HepG2 (cell line): ENCODE results near the gene SLC12A9. TPM values are rescaled to one million over a fixed set of nuclear protein-coding genes. Genes with fewer than 3 reads are reported as not detected.

Source experiments
- CAMTA2 ChIP-seq: sonication (generic); formaldehyde crosslinking; IDR thresholded peaks from 2 replicates; pipeline ENCODE4 v1.4.0; 2020; ENCODE audit warnings: mild to moderate bottlenecking, missing genetic modification reagents, borderline replicate concordance
- FOXP4 ChIP-seq: sonication (generic); formaldehyde crosslinking; IDR thresholded peaks from 2 replicates; pipeline ENCODE4 v1.4.0; 2020; ENCODE audit warnings: missing genetic modification reagents
- HMGA1 ChIP-seq: sonication (generic); formaldehyde crosslinking; conservative IDR thresholded peaks from 2 replicates; pipeline ENCODE4 v1.4.0; 2020; ENCODE audit warnings: missing genetic modification reagents
- HNF4A ChIP-seq: sonication (generic); formaldehyde crosslinking; IDR thresholded peaks from 2 replicates; pipeline ENCODE4 v1.4.0; 2020; ENCODE audit warnings: missing genetic modification reagents
- JUND ChIP-seq: sonication (generic); formaldehyde crosslinking; IDR thresholded peaks from 2 replicates; pipeline ENCODE4 v1.8.0; 2022; ENCODE audit warnings: mild to moderate bottlenecking, missing genetic modification reagents
- NCOR1 ChIP-seq: fragments of 200-600 bp; sonication (generic); IDR thresholded peaks from 2 replicates; pipeline ENCODE4 v1.7.0; 2017; ENCODE audit warnings: antibody characterized with exemption, low read length, borderline replicate concordance
- ZBTB40 ChIP-seq, 2 experiments: fragments of 450-650 bp in 1 of 2; sonication (generic) in 1 of 2; formaldehyde crosslinking in 1 of 2; IDR thresholded peaks; 2 replicates each; pipeline versions ENCODE4 v1.6.1 to v1.8.0; 2016 to 2022; ENCODE audit warnings: antibody characterized with exemption in 1 of 2, mild to moderate bottlenecking in 1 of 2, missing genetic modification reagents in 1 of 2
- ZMYM2 ChIP-seq: sonication (generic); formaldehyde crosslinking; IDR thresholded peaks from 2 replicates; pipeline ENCODE4 v1.8.0; 2022; ENCODE audit warnings: mild to moderate bottlenecking, missing genetic modification reagents
- ZNF101 ChIP-seq: sonication (generic); formaldehyde crosslinking; IDR thresholded peaks from 2 replicates; pipeline ENCODE4 v1.4.0; 2020; ENCODE audit warnings: mild to moderate bottlenecking, low read depth, missing genetic modification reagents, borderline replicate concordance
- ZNF333 ChIP-seq: sonication (generic); formaldehyde crosslinking; IDR thresholded peaks from 2 replicates; pipeline ENCODE4 v1.4.0; 2020; ENCODE audit warnings: mild to moderate bottlenecking, missing genetic modification reagents, borderline replicate concordance
- ZNF547 ChIP-seq: sonication (generic); formaldehyde crosslinking; IDR thresholded peaks from 2 replicates; pipeline ENCODE4 v1.5.1; 2020; ENCODE audit warnings: mild to moderate bottlenecking, missing genetic modification reagents
- ZNF580 ChIP-seq: IDR thresholded peaks from 2 replicates; pipeline ENCODE4 v1.6.1; 2016; ENCODE audit warnings: low read depth, borderline replicate concordance
- ZNF597 ChIP-seq: sonication (generic); formaldehyde crosslinking; IDR thresholded peaks from 2 replicates; pipeline ENCODE4 v1.5.0; 2020; ENCODE audit warnings: missing genetic modification reagents
- ZNF614 ChIP-seq: IDR thresholded peaks from 2 replicates; pipeline ENCODE4 v1.6.1; 2018; ENCODE audit warnings: missing biosample characterization, missing genetic modification reagents, inconsistent platforms, borderline replicate concordance
- ZNF674 ChIP-seq: sonication (generic); formaldehyde crosslinking; IDR thresholded peaks from 2 replicates; pipeline ENCODE4 v1.5.0; 2020; ENCODE audit warnings: low read depth, mild to moderate bottlenecking, missing genetic modification reagents
- polyA plus RNA-seq, 8 experiments: library from polyadenylated mRNA; depleted of rRNA in 3 of 8; stranded (reverse) in 7 of 8; unstranded in 1 of 8; fragments of >200 nt; fragmentation: Illumina TruSeq in 4 of 8; extraction: Trizol in 4 of 8; gene quantifications; 2 replicates each; pipeline versions ENCODE4 v1.2.1 to v1.2.3, GENCODE V29; 2011 to 2016; ENCODE audit warnings: low read depth in 4 of 8, missing spikeins in 1 of 8, mixed read lengths in 1 of 8; ENCODE audit not compliant: insufficient read depth in 1 of 8
- total RNA-seq, 5 experiments: library from RNA; depleted of rRNA; stranded (reverse); fragments of >200 nt; fragmentation: Illumina TruSeq; extraction: Trizol; gene quantifications; 2 replicates each; pipeline ENCODE4 v1.2.3, GENCODE V29; 2016; ENCODE audit warnings: low read depth in 1 of 5

The SLC12A9 gene
- total and polyA plus RNA-seq, 2 of the 13 experiments (the other 11 are each of a cell fraction or from before 2014, with no cell fraction given): 8.7 to 16.6 TPM

- TF ChIP-seq ZBTB40 (IDR thresholded peaks at IDR 0.05) (no peak), ZBTB40 (CRISPR knock-in tag; IDR thresholded peaks at IDR 0.05) (peak; percentile 31; the same call in 1 of the 2 replicates), FOXP4 (peak; percentile 66), ZMYM2 (CRISPR knock-in tag) (peak; percentile 89), HMGA1 (CRISPR knock-in tag) (no peak), ZNF101 (CRISPR knock-in tag) (no peak), ZNF614 (CRISPR knock-in tag) (peak; percentile 42; the same call in 1 of the 2 replicates), JUND (CRISPR knock-in tag) (no peak), NCOR1 (no peak), ZNF580 (peak; percentile 67; the same call in 1 of the 2 replicates), ZNF547 (peak; percentile 83; the same call in 1 of the 2 replicates), CAMTA2 (CRISPR knock-in tag) (peak; percentile 64; the same call in 1 of the 2 replicates), HNF4A (CRISPR knock-in tag) (peak; percentile 38), ZNF674 (CRISPR knock-in tag) (no peak), ZNF597 (CRISPR knock-in tag) (no peak), ZNF333 (CRISPR knock-in tag) (peak; percentile 89)
Measured at GRCh38 chr7:100827330-100828226, 24.9 kb upstream of the SLC12A9 start, which contains the start of gene EPHB4 (continued).
